Activated T-helper 2 cell treated with anti-CD3 and anti-CD28 coated beads, Interferon-gamma antibody, Interleukin-2, Interleukin-4, amounts not matched to agents 10 μg/mL and 5 μg/mL and 100 μg/mL, durations not matched to agents 14 hours and 24 hours and 36 hours (primary cell): Measurements from ENCODE around the gene FUT6. TPM values are rescaled to one million over a fixed set of nuclear protein-coding genes. Genes with fewer than 3 reads are reported as not detected.
A peak's percentile ranks its signal among the peaks of the same experiment; 100 is the strongest.

Source experiments
- DNase-seq: peaks from one replicate; pipeline ENCODE4 v3.0.0; 2021; ENCODE audit warnings: low spot score
- H3K27ac Mint-ChIP-seq: one replicate; pipeline ENCODE4 v1.8.0; 2021; ENCODE audit warnings: mixed read lengths
- H3K27me3 Mint-ChIP-seq: one replicate; pipeline ENCODE4 v1.8.0; 2021; ENCODE audit warnings: low read depth, mixed read lengths
- H3K36me3 Mint-ChIP-seq: one replicate; pipeline ENCODE4 v1.8.0; 2021; ENCODE audit warnings: low read depth, mixed read lengths
- H3K4me1 Mint-ChIP-seq: one replicate; pipeline ENCODE4 v1.8.0; 2021; ENCODE audit warnings: low read depth, mixed read lengths
- H3K4me3 Mint-ChIP-seq: one replicate; pipeline ENCODE4 v1.8.0; 2021; ENCODE audit warnings: low read depth, mild to moderate bottlenecking, moderate library complexity, mixed read lengths
- H3K9me3 Mint-ChIP-seq: one replicate; pipeline ENCODE4 v1.8.0; 2021; ENCODE audit warnings: mixed read lengths
- intact Hi-C: fragments of 100-400 bp; cut with micrococcal nuclease; formaldehyde crosslinking; loops from one replicate; pipeline ENCODE4 v1.15.1; 2023
- total RNA-seq: library from RNA; stranded (reverse); gene quantifications from 2 replicates; pipeline ENCODE4 v1.2.3, GENCODE V29; 2022

Gene FUT6
- total RNA-seq, 1 donor from 2014 or later: not detected

DNA sequence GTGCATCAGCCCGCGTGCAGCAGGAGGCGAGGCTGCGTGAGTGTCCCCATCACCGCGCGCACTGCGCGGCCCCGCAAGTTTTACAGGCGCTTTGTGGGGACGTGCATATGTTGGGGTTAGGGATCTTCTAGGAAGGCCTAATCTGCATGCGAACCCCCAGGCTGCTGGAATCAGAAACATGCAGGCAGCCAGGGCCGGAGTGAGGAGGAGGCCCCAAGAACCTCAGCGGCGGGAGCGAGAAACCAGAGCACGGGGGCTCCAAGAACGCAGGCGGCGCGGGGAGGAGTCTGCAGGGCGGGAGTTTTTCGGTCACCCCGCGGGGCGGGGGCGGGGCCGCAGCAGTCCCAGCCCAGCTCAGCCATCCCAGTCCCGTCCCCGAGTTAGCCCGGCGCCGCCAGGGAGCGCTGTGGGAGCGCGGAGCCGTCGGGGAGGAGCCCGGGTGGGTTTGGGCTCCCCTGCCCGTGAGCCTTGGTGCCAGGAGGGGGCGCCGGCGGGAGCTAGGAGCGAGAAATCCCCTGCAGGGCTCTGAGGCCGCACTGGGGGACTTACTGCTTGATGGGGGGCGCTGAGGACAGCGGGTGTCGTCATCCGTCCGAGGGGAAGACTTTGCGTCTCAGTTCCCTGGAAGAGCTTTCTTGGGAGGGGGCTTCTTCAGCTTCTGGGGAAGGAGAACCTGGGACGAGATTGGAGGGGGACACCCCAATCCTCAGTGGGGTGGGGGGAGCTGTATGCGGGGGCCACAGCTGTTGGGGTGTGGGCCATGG lies 35.6 kb downstream of the FUT6 start:
- Mint-ChIP-seq H3K4me3 (peak overlapping the region; percentile 73), H3K36me3 (no peaks in the 10 kb centered on the region), H3K4me1 (peaks cover 16% of the 10 kb centered on the region), H3K9me3 (no peaks in the 10 kb centered on the region), H3K27me3 (peaks cover 21% of the 10 kb centered on the region), H3K27ac (peak overlapping the region; percentile 62)
- DNase-seq: peak; percentile 93
- intact Hi-C loops: loop anchor here (1.0 to 10.0 kb wide), 2 partner anchors 100 to 161 kb away; partner anchors contain the start of gene VMAC

- intact Hi-C loops: loop anchor here (10.0 kb wide), 1 partner anchor 161 kb away; no protein-coding TSS in a partner anchor
- Mint-ChIP-seq H3K36me3 (no peaks in the 10 kb centered on the region), H3K4me3 (peak overlapping the region; percentile 71), H3K4me1 (peaks cover 16% of the 10 kb centered on the region), H3K27me3 (peaks cover 21% of the 10 kb centered on the region), H3K9me3 (no peaks in the 10 kb centered on the region), H3K27ac (no peak overlapping the region)
- DNase-seq: no peak
Measured at GRCh38 chr19:5803441-5803751, 36.1 kb downstream of the FUT6 start.

- intact Hi-C loops: loop anchor here (10.0 kb wide), 1 partner anchor 163 kb away; no protein-coding TSS in a partner anchor
- H3K27ac Mint-ChIP-seq: no peak overlapping the region
- no peaks in the 10 kb centered on the region for H3K9me3 Mint-ChIP-seq
- no peak for DNase-seq
- H3K4me1 Mint-ChIP-seq: peaks cover 16% of the 10 kb centered on the region
- H3K36me3 Mint-ChIP-seq: no peaks in the 10 kb centered on the region
- H3K4me3 Mint-ChIP-seq: no peak overlapping the region
- H3K27me3 Mint-ChIP-seq: peaks cover 20% of the 10 kb centered on the region
Measured at GRCh38 chr19:5801796-5802619, 37.5 kb downstream of the FUT6 start.

DNA sequence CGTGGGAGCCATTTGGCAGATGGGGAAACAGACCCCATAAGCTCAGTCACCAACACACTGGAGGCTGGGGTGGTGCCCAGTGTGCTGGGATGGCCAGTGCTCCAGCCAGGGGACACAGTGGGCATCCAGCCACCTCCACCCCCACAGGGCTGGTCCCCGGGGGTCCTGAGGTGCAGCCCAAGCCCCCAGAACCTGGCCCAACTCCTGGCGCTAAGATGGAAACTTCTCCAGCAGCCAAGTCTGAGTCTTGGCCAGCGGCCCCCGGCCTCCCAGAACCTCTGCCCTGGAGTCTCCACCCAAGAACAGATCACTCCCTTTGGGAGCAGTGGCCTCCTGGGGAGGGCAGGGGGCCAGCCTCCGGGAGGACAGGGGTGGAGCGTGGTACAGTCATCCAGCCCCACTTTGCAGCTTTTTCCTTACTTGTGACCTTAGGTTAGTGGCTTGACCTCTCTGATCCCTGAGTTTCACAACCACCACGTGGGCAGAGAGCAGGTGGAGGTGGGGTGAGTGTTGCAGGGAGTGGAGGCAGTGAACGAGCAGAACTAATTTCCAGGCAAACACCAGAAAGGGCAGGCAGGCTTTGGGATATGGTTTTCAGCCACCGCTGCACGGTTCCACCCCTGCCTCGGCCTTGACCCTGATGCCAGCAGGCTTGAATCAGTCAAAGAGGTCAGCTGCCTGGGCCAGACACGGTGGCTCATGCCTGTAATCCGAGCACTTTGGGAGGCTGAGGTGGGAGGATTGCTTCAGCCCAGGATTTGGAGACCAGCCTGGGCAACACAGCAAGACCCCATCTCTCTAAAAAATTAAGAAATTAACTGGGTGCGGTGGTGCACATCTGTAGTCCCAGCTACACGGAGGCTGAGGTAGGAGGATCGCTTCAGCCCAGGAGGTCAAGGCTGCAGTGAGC lies 38.9 kb downstream of the FUT6 start:
- Mint-ChIP-seq H3K4me3 (no peak overlapping the region), H3K27ac (no peak overlapping the region), H3K27me3 (peaks cover 10% of the 10 kb centered on the region), H3K4me1 (peaks cover 14% of the 10 kb centered on the region), H3K36me3 (no peaks in the 10 kb centered on the region), H3K9me3 (no peaks in the 10 kb centered on the region)
- DNase-seq: no peak
- intact Hi-C loops: loop anchor here (10.0 kb wide), 1 partner anchor 164 kb away; no protein-coding TSS in a partner anchor

- intact Hi-C loops: loop anchor here (10.0 kb wide), 1 partner anchor 165 kb away; no protein-coding TSS in a partner anchor
- no peak overlapping the region for H3K27ac Mint-ChIP-seq
- no peaks in the 10 kb centered on the region for H3K36me3 Mint-ChIP-seq
- H3K4me1 Mint-ChIP-seq: peaks cover 14% of the 10 kb centered on the region
- H3K9me3 Mint-ChIP-seq: no peaks in the 10 kb centered on the region
- no peak for DNase-seq
- H3K27me3 Mint-ChIP-seq: peaks cover 10% of the 10 kb centered on the region
- H3K4me3 Mint-ChIP-seq: no peak overlapping the region
Measured at GRCh38 chr19:5799247-5800241, 40.0 kb downstream of the FUT6 start.

DNA sequence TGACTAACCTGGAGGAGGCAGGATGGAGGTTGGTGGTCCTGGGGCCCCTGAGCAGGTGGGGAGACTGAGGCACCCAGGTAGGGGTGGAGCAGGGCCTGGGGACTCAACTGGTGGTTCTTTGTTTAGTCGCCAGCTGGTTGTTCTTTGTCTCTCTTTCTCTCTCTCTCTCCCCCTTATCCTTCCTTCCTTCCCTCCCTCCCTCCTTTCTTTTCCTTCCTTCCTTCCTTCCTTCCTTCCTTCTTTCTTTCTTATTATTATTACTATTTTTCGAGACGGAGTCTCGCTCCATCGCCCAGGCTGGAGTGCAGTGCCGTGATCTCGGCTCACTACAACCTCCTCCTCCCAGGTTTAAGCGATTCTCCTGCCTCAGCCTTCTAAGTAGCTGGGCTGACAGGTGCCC lies 41.3 kb downstream of the FUT6 start:
- DNase-seq: no peak
- H3K4me3 Mint-ChIP-seq: no peak overlapping the region
- H3K27ac Mint-ChIP-seq: no peak overlapping the region
- no peaks in the 10 kb centered on the region for H3K9me3 Mint-ChIP-seq
- H3K27me3 Mint-ChIP-seq: peaks cover 6% of the 10 kb centered on the region
- peaks cover 3% of the 10 kb centered on the region for H3K4me1 Mint-ChIP-seq
- intact Hi-C loops: no loop called here
- no peaks in the 10 kb centered on the region for H3K36me3 Mint-ChIP-seq

- intact Hi-C loops: no loop called here
- Mint-ChIP-seq H3K9me3 (no peaks in the 10 kb centered on the region), H3K4me3 (no peak overlapping the region), H3K4me1 (peaks cover under 1% of the 10 kb centered on the region), H3K36me3 (peaks cover under 1% of the 10 kb centered on the region), H3K27ac (no peak overlapping the region), H3K27me3 (peaks cover 2% of the 10 kb centered on the region)
- DNase-seq: no peak
Measured at GRCh38 chr19:5795382-5795919, 44.1 kb downstream of the FUT6 start.

GRCh38 chr19:5793188-5793587 lies 46.3 kb downstream of the FUT6 start:
- H3K36me3 Mint-ChIP-seq: peaks cover 19% of the 10 kb centered on the region
- intact Hi-C loops: loop anchor here (5.0 kb wide), 2 partner anchors 109 to 1001 kb away; partner anchors contain the start of genes FEM1A, NDUFA11 and VMAC
- no peaks in the 10 kb centered on the region for H3K9me3 Mint-ChIP-seq
- no peaks in the 10 kb centered on the region for H3K27me3 Mint-ChIP-seq
- no peak overlapping the region for H3K27ac Mint-ChIP-seq
- DNase-seq: no peak
- no peak overlapping the region for H3K4me3 Mint-ChIP-seq
- H3K4me1 Mint-ChIP-seq: peaks cover 5% of the 10 kb centered on the region

DNA sequence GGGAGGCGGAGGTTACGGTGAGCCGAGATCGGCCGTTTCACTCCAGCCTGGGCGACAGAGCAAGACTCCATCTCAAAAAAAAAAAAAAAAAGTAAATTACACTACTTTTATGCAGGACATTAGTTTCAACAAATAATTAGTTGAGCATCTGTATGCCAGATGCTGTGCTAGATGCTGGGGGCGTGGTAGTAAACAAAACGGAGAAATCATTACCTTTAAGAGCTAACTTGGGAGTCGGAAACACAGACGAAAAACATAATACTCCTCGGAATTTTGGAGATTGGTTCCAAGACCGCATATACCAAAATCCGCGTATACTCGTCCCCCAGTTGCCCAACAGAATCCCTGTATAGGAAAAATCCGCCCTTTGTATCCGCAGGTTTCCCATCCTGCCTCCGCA lies 47.3 kb downstream of the FUT6 start:
- H3K36me3 Mint-ChIP-seq: peaks cover 24% of the 10 kb centered on the region
- H3K4me1 Mint-ChIP-seq: peaks cover 5% of the 10 kb centered on the region
- intact Hi-C loops: loop anchor here (5.0 kb wide), 2 partner anchors 110 to 1000 kb away; partner anchors contain the start of genes FEM1A, NDUFA11 and VMAC
- DNase-seq: no peak
- no peak overlapping the region for H3K4me3 Mint-ChIP-seq
- H3K9me3 Mint-ChIP-seq: no peaks in the 10 kb centered on the region
- H3K27me3 Mint-ChIP-seq: no peaks in the 10 kb centered on the region
- H3K27ac Mint-ChIP-seq: no peak overlapping the region

DNA sequence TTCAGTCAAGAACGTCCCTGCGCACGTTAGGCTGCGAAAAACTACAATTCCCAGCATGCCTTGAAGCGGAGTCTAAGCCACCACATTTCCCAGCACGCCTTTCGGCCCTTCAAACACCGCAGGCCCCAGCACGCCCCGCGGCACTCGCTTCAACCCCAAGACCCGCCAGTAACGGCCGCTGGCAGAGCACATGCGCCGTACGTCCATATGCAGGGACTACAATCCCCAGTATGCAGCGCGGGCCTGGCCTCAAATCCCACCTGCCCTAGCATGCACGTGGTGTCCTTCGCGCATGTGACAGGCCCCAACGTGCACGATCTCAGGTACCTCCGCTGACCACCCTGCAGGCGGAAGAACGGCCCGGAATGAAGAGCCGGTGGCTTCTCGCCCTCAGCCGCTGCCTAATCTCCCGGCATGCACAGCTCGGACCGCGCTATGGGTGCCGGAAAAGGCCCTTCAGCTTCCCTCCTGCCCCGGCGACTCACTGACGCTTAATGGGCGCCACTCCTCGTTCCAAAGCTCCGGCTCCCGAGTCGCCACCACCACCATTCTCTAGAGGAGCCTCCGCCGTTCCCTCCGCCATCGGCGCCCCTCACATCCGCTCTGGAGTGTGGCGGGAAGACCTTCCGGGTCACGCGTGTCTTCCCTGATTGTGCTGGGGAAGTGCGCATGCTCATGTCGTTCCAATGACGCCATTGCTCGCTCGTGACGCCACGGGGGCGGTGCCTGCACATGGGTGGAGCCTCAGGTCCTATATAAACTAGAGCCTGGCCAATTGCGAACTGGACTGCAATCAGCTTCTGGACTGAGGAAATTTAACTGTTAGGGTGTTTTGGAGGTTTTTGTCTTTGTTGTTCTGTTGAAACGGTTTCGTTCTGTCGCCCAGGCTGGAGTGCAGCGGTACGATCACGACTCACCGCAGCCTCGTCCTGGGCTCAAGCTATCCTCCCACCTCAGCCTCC lies 48.7 kb downstream of the FUT6 start, which contains the start of gene DUS3L:
TSS of gene DUS3L (minus strand) at position 605 of the 962 bp plus-strand sequence. CDS start at position 583, 22 bp downstream.
- intact Hi-C loops: loop anchor here (1.0 to 5.0 kb wide), 5 partner anchors 70 to 999 kb away; partner anchors contain the start of genes CATSPERD, FEM1A, HSD11B1L and LONP1
- peak within 1 kb of the TSS; percentile 100 for H3K27ac Mint-ChIP-seq
- peak; percentile 95 for DNase-seq
- H3K9me3 Mint-ChIP-seq: no peaks in the 10 kb centered on the region
- peaks cover 5% of the 10 kb centered on the region for H3K4me1 Mint-ChIP-seq
- no peaks in the 10 kb centered on the region for H3K27me3 Mint-ChIP-seq
- H3K4me3 Mint-ChIP-seq: peak within 1 kb of the TSS; percentile 98
- H3K36me3 Mint-ChIP-seq: peaks cover 38% of the 10 kb centered on the region
